SU-DHL-6 (cell line): ENCODE measurements around the gene ZNF3.

ENCODE experiments used
- H2AFZ ChIP-seq: fragments of 200-600 bp; sonication (generic); 2 replicates; pipeline ENCODE4 v1.6.1; 2014; ENCODE audit warnings: low read depth, mild to moderate bottlenecking, moderate library complexity, mixed read lengths, antibody characterized with exemption, low read length; ENCODE audit not compliant: severe bottlenecking
- H3F3A ChIP-seq: fragments of 200-600 bp; shearing (Covaris generic); 2 replicates; pipeline ENCODE4 v1.6.0; 2016; ENCODE audit warnings: antibody characterized with exemption, mild to moderate bottlenecking; ENCODE audit not compliant: insufficient read depth
- H3K27ac ChIP-seq: fragments of 200-600 bp; sonication (generic); 2 replicates; pipeline ENCODE4 v1.5.1; 2016; ENCODE audit warnings: low read depth, mild to moderate bottlenecking, low read length, moderate library complexity, mixed read lengths
- H3K27me3 ChIP-seq: fragments of 200-600 bp; sonication (generic), shearing (Covaris generic); 2 replicates; pipeline ENCODE4 v1.6.0; 2014; ENCODE audit warnings: mild to moderate bottlenecking, low read length
- H3K36me3 ChIP-seq: fragments of 200-600 bp; sonication (generic); 2 replicates; pipeline ENCODE4 v1.6.1; 2014; ENCODE audit warnings: mild to moderate bottlenecking, low read length, mixed read lengths
- H3K4me2 ChIP-seq: fragments of 300-600, 200-600 bp; shearing (Covaris generic), sonication (generic); 2 replicates; pipeline ENCODE4 v1.6.0; 2014; ENCODE audit warnings: low read length, low read depth, mild to moderate bottlenecking; ENCODE audit not compliant: poor library complexity, severe bottlenecking
- H3K4me3 ChIP-seq: fragments of 200-600 bp; sonication (generic); 2 replicates; pipeline ENCODE4 v1.5.1; 2014; ENCODE audit warnings: antibody characterized with exemption, low read length, mild to moderate bottlenecking, mixed read lengths; ENCODE audit not compliant: insufficient read depth, poor library complexity, severe bottlenecking
- H3K79me2 ChIP-seq: fragments of 200-600 bp; sonication (generic); 2 replicates; pipeline ENCODE4 v1.6.1; 2014; ENCODE audit warnings: mild to moderate bottlenecking, low read length, moderate library complexity; ENCODE audit not compliant: insufficient read depth
- H3K9ac ChIP-seq: fragments of 200-600 bp; sonication (generic); 2 replicates; pipeline ENCODE4 v1.7.0; 2014; ENCODE audit warnings: mild to moderate bottlenecking, low read length
- H3K9me2 ChIP-seq: fragments of 200-600 bp; sonication (generic); replicated peaks from 2 replicates; pipeline ENCODE4 v1.6.1; 2014; ENCODE audit warnings: low read length; ENCODE audit not compliant: insufficient read depth
- H3K9me3 ChIP-seq: fragments of 200-600 bp; sonication (generic); 2 replicates; pipeline ENCODE4 v1.6.1; 2014; ENCODE audit warnings: low read length, mixed read lengths; ENCODE audit not compliant: insufficient read depth
- H4K20me1 ChIP-seq: fragments of 200-600 bp; sonication (generic); 2 replicates; pipeline ENCODE4 v1.6.1; 2014; ENCODE audit warnings: low read depth, mild to moderate bottlenecking, antibody characterized with exemption, low read length, moderate library complexity, mixed read lengths
- CTCF ChIP-seq: fragments of 200-600 bp; sonication (generic); IDR thresholded peaks from one replicate; pipeline ENCODE4 v1.5.1; 2017; ENCODE audit warnings: antibody characterized with exemption, mild to moderate bottlenecking, low read length, moderate library complexity; ENCODE audit not compliant: insufficient read depth, poor library complexity, severe bottlenecking
- EZH2phosphoT487 ChIP-seq: fragments of 200-600 bp; sonication (generic), shearing (Covaris generic); conservative IDR thresholded peaks from 2 replicates; pipeline ENCODE4 v1.6.1; 2018; ENCODE audit warnings: mild to moderate bottlenecking, antibody characterized with exemption, low read length, moderate library complexity, mixed read lengths

The ZNF3 gene

GRCh38 chr7:100079024-100079560, 2.4 kb downstream of the ZNF3 start:
- Histone ChIP-seq H3K9me2 (no peaks in the 10 kb centered on the region), H3K36me3 (peaks cover 5% of the 10 kb centered on the region; the same call in 1 of the 2 replicates), H4K20me1 (no peaks in the 10 kb centered on the region), H3K9me3 (no peaks in the 10 kb centered on the region), H3K9ac (no peak overlapping the region), H2AFZ (no peak overlapping the region), H3K4me3 (no peak overlapping the region), H3K27me3 (no peaks in the 10 kb centered on the region), H3F3A (peaks cover 16% of the 10 kb centered on the region), H3K79me2 (peaks cover 29% of the 10 kb centered on the region), H3K27ac (no peak overlapping the region), H3K4me2 (no peak overlapping the region)
- TF ChIP-seq EZH2phosphoT487: no peak
- no peak for TF ChIP-seq CTCF

- Histone ChIP-seq H3K36me3 (peaks cover 16% of the 10 kb centered on the region), H3K9me3 (peaks cover 6% of the 10 kb centered on the region; the same call in 1 of the 2 replicates), H3K27me3 (no peaks in the 10 kb centered on the region), H3K27ac (no peak overlapping the region), H3K9ac (no peak overlapping the region), H3K79me2 (peaks cover 29% of the 10 kb centered on the region), H3K4me3 (no peak overlapping the region), H3K4me2 (no peak overlapping the region), H3K9me2 (no peaks in the 10 kb centered on the region), H3F3A (peaks cover 4% of the 10 kb centered on the region; the same call in 1 of the 2 replicates), H4K20me1 (no peaks in the 10 kb centered on the region), H2AFZ (no peak overlapping the region)
- TF ChIP-seq CTCF (no peak), EZH2phosphoT487 (no peak)
Observed at GRCh38 chr7:100077205-100077604, 4.3 kb downstream of the ZNF3 start.

- H3K36me3 ChIP-seq: peaks cover 34% of the 10 kb centered on the region
- no peaks in the 10 kb centered on the region for H4K20me1 ChIP-seq
- no peak for TF ChIP-seq CTCF
- TF ChIP-seq EZH2phosphoT487: no peak
- H3K4me3 ChIP-seq: no peak overlapping the region
- H2AFZ ChIP-seq: no peak overlapping the region
- H3K27ac ChIP-seq: no peak overlapping the region
- H3K27me3 ChIP-seq: no peaks in the 10 kb centered on the region
- no peaks in the 10 kb centered on the region for H3F3A ChIP-seq
- peaks cover 23% of the 10 kb centered on the region for H3K9me3 ChIP-seq
- H3K4me2 ChIP-seq: no peak overlapping the region
- peaks cover 19% of the 10 kb centered on the region for H3K79me2 ChIP-seq
- no peak overlapping the region for H3K9ac ChIP-seq
- no peaks in the 10 kb centered on the region for H3K9me2 ChIP-seq
Observed at GRCh38 chr7:100075418-100075817, 6.1 kb downstream of the ZNF3 start.
